VCaP (cell line): ENCODE measurements around the gene FBXO27.
"Not testable (repeated sequence)": the region's sequence is repeated elsewhere in the genome, so short reads cannot be mapped to it uniquely, and the experiment has no call there.

Experiments used
- H3K27ac ChIP-seq: fragments of 450-650 bp; 2 replicates; pipeline ENCODE4 v1.5.1; 2017
- CTCF ChIP-seq: fragments of 450-650 bp; conservative IDR thresholded peaks from 2 replicates; pipeline ENCODE4 v1.5.1; 2017; ENCODE audit warnings: mild to moderate bottlenecking, moderate library complexity

The FBXO27 gene, protein sequence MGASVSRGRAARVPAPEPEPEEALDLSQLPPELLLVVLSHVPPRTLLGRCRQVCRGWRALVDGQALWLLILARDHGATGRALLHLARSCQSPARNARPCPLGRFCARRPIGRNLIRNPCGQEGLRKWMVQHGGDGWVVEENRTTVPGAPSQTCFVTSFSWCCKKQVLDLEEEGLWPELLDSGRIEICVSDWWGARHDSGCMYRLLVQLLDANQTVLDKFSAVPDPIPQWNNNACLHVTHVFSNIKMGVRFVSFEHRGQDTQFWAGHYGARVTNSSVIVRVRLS

DNA sequence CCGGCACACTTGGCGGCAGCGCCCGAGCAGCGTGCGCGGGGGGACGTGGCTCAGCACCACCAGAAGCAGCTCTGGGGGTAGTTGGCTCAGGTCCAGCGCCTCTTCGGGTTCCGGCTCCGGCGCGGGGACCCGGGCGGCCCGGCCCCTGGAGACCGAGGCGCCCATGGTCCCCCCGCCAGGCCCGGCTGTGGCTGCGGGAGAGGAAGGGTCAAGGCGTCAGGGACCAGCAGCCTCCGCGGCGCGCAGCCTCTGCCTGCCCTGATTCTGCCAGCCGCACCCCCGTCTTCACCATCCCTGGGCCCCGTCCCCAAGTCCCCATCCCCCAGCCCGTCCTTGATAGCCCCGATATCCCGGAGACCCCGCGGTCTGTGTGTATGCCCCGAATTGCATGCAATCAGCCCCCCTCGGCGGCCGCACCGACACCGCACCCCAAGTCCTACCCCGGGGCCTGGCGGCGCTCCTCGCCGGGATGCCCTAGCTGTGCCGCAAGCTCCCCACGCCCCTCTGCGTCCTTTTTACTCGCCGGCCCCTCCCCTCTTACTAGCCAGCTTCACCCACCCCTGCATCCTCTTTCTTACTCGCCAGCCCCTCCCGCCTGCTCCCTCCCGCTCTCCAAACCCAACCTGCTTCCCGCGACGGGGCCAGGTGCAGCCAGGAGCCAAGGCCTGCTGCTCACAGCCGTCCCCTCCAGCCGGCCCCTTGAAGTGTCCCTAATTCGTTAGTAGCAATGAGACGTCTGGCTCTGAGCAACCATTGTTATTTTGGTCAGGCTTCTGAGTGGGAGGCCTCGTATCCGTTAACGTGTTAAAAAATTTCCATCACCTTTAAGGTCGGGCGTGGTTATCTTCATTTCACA lies at the start of gene FBXO27:
Gene FBXO27 (minus strand): TSS at position 487 of the 856 bp plus-strand sequence. CDS start 322 bp downstream, at position 165.
- TF ChIP-seq CTCF: no peak
- peak within 1 kb of the TSS; percentile 78 for H3K27ac ChIP-seq

GRCh38 chr19:39080431-39080830 lies 48.1 kb upstream of the FBXO27 start:
- TF ChIP-seq CTCF: no peak

DNA sequence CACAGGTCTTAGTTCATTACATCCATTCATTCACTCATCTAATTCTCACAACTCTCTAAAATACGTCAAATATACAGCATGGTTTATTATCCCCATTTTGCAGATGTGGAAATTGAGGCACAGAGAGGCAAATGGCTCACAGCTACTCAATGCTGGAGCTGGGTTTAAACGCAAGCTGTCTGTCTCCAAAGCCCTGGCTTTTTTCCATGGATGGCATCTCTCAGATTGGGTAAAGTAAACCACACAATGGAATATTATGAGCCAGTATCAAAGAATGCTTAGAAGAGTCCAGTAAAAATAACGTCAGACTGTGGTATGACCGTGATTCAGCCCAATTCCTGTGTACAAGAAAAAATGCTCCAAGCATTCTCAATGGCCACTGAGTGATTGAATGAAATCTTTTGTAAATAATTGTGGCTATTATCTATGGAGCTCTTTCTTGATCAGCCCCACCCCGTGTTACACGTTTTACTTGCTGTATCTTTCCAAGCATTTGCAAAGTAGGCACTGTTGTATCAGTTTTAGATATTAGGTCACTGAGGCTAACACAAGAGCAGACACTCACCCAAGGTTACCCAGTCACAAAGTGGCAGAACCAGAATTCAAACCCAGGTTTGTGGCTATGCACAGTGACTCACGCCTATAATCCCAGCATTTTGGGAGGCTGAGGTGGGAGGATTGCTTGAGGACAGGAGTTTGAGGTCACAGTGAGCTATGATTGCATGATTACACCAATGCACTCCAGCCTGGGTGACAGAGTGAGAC lies 46.3 kb upstream of the FBXO27 start:
- H3K27ac ChIP-seq: no peak overlapping the region
- no peak for TF ChIP-seq CTCF

More at GRCh38 chr19:39080431-39080830, 48.1 kb upstream of the FBXO27 start:
- H3K27ac ChIP-seq: no peak overlapping the region

GRCh38 chr19:39077323-39077722 lies 45.0 kb upstream of the FBXO27 start:
- no peak overlapping the region for H3K27ac ChIP-seq
- TF ChIP-seq CTCF: no peak

DNA sequence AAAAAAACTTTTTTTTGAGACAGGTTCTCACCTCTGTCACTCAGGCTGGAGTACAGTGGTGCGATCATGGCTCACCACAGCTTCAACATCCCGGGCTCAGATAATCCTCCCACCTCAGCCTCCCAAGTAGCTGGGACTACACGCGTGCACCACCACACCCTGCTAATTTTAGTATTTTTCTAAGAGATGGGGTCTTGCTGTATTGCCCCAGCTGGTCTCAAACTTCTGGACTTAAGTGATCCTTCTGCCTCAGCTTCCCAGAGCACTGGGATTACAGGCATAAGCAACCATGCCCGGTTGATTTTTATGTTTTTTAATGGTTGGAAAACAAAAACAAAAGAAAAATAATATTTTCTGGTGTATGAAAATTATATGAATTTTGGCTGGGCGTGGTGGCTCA lies 42.6 kb upstream of the FBXO27 start:
- no peak overlapping the region for H3K27ac ChIP-seq
- no peak for TF ChIP-seq CTCF

- H3K27ac ChIP-seq: no peak overlapping the region
- TF ChIP-seq CTCF: no peak
Observed at GRCh38 chr19:39074205-39074692, 41.9 kb upstream of the FBXO27 start.

GRCh38 chr19:39070888-39071287 lies 38.5 kb upstream of the FBXO27 start:
- no peak overlapping the region for H3K27ac ChIP-seq
- TF ChIP-seq CTCF: no peak

- H3K27ac ChIP-seq: not testable (repeated sequence)
Observed at GRCh38 chr19:39068259-39068658, 35.9 kb upstream of the FBXO27 start.
